IPS-18a (cell line): ENCODE data around the gene MYO5B.

Experiments
- H3K27ac ChIP-seq: one replicate; pipeline ENCODE4 v1.5.1; 2013; ENCODE audit warnings: low read length
- H3K27me3 ChIP-seq: one replicate; pipeline ENCODE4 v1.6.1; 2013; ENCODE audit warnings: mild to moderate bottlenecking, low read length; ENCODE audit not compliant: control insufficient read depth, insufficient read depth
- H3K36me3 ChIP-seq: one replicate; pipeline ENCODE4 v1.6.1; 2013; ENCODE audit warnings: low read depth, low read length; ENCODE audit not compliant: control insufficient read depth
- H3K4me1 ChIP-seq: one replicate; pipeline ENCODE4 v1.6.1; 2013; ENCODE audit warnings: low read depth, low read length; ENCODE audit not compliant: control insufficient read depth
- H3K4me3 ChIP-seq: one replicate; pipeline ENCODE4 v1.5.1; 2013; ENCODE audit warnings: low read length
- H3K9ac ChIP-seq: one replicate; pipeline ENCODE4 v1.6.1; 2013; ENCODE audit warnings: mild to moderate bottlenecking, low read length, moderate library complexity
- H3K9me3 ChIP-seq: one replicate; pipeline ENCODE4 v1.6.1; 2013; ENCODE audit warnings: low read depth, low read length; ENCODE audit not compliant: control insufficient read depth

Gene MYO5B

GRCh38 chr18:50186385-50186784 lies 8.6 kb downstream of the MYO5B start:
- no peak overlapping the region for H3K9ac ChIP-seq
- H3K36me3 ChIP-seq: no peaks in the 10 kb centered on the region
- H3K9me3 ChIP-seq: no peaks in the 10 kb centered on the region
- no peak overlapping the region for H3K4me3 ChIP-seq
- H3K4me1 ChIP-seq: no peaks in the 10 kb centered on the region
- peaks cover 18% of the 10 kb centered on the region for H3K27me3 ChIP-seq
- no peak overlapping the region for H3K27ac ChIP-seq

- H3K36me3 ChIP-seq: no peaks in the 10 kb centered on the region
These were observed 11.4 kb downstream of the MYO5B start for GRCh38 chr18:50183556-50183955.

GRCh38 chr18:50182511-50182910 lies 12.4 kb downstream of the MYO5B start:
- Histone ChIP-seq H3K4me3 (no peak overlapping the region), H3K36me3 (no peaks in the 10 kb centered on the region), H3K27me3 (no peaks in the 10 kb centered on the region), H3K27ac (no peak overlapping the region), H3K9ac (no peak overlapping the region), H3K4me1 (no peaks in the 10 kb centered on the region), H3K9me3 (no peaks in the 10 kb centered on the region)

More at GRCh38 chr18:50183556-50183955, 11.4 kb downstream of the MYO5B start:
- H3K27me3 ChIP-seq: no peaks in the 10 kb centered on the region
- no peak overlapping the region for H3K9ac ChIP-seq
- no peak overlapping the region for H3K4me3 ChIP-seq
- H3K9me3 ChIP-seq: no peaks in the 10 kb centered on the region
- no peaks in the 10 kb centered on the region for H3K4me1 ChIP-seq
- no peak overlapping the region for H3K27ac ChIP-seq

GRCh38 chr18:50181590-50181989 lies 13.4 kb downstream of the MYO5B start:
- no peak overlapping the region for H3K27ac ChIP-seq
- no peaks in the 10 kb centered on the region for H3K4me1 ChIP-seq
- no peaks in the 10 kb centered on the region for H3K9me3 ChIP-seq
- no peak overlapping the region for H3K9ac ChIP-seq
- no peak overlapping the region for H3K4me3 ChIP-seq
- no peaks in the 10 kb centered on the region for H3K36me3 ChIP-seq
- no peaks in the 10 kb centered on the region for H3K27me3 ChIP-seq

- no peaks in the 10 kb centered on the region for H3K27me3 ChIP-seq
- no peaks in the 10 kb centered on the region for H3K9me3 ChIP-seq
- H3K27ac ChIP-seq: no peak overlapping the region
- no peaks in the 10 kb centered on the region for H3K36me3 ChIP-seq
- H3K9ac ChIP-seq: no peak overlapping the region
- H3K4me3 ChIP-seq: no peak overlapping the region
- no peaks in the 10 kb centered on the region for H3K4me1 ChIP-seq
These were observed 15.5 kb downstream of the MYO5B start for GRCh38 chr18:50179465-50179864.

- no peak overlapping the region for H3K4me3 ChIP-seq
- H3K9ac ChIP-seq: no peak overlapping the region
- H3K27ac ChIP-seq: no peak overlapping the region
- H3K27me3 ChIP-seq: no peaks in the 10 kb centered on the region
- no peaks in the 10 kb centered on the region for H3K36me3 ChIP-seq
- H3K4me1 ChIP-seq: no peaks in the 10 kb centered on the region
- no peaks in the 10 kb centered on the region for H3K9me3 ChIP-seq
These were observed 17.5 kb downstream of the MYO5B start for GRCh38 chr18:50177294-50177992.

- H3K36me3 ChIP-seq: no peaks in the 10 kb centered on the region
- no peaks in the 10 kb centered on the region for H3K27me3 ChIP-seq
- H3K4me1 ChIP-seq: no peaks in the 10 kb centered on the region
- no peaks in the 10 kb centered on the region for H3K9me3 ChIP-seq
- H3K27ac ChIP-seq: no peak overlapping the region
- H3K4me3 ChIP-seq: no peak overlapping the region
- no peak overlapping the region for H3K9ac ChIP-seq
These were observed 22.6 kb downstream of the MYO5B start for GRCh38 chr18:50172367-50172766.

GRCh38 chr18:50171406-50171805 lies 23.5 kb downstream of the MYO5B start:
- no peaks in the 10 kb centered on the region for H3K9me3 ChIP-seq

GRCh38 chr18:50170004-50170403 lies 24.9 kb downstream of the MYO5B start:
- Histone ChIP-seq H3K27me3 (no peaks in the 10 kb centered on the region), H3K9me3 (no peaks in the 10 kb centered on the region), H3K9ac (no peak overlapping the region), H3K27ac (no peak overlapping the region), H3K4me3 (no peak overlapping the region), H3K4me1 (no peaks in the 10 kb centered on the region), H3K36me3 (no peaks in the 10 kb centered on the region)

More at GRCh38 chr18:50171406-50171805, 23.5 kb downstream of the MYO5B start:
- H3K36me3 ChIP-seq: no peaks in the 10 kb centered on the region
- no peaks in the 10 kb centered on the region for H3K4me1 ChIP-seq
- H3K4me3 ChIP-seq: no peak overlapping the region
- no peak overlapping the region for H3K9ac ChIP-seq
- no peaks in the 10 kb centered on the region for H3K27me3 ChIP-seq
- no peak overlapping the region for H3K27ac ChIP-seq

GRCh38 chr18:50169149-50169548 lies 25.8 kb downstream of the MYO5B start:
- H3K9ac ChIP-seq: no peak overlapping the region
- no peak overlapping the region for H3K4me3 ChIP-seq
- no peak overlapping the region for H3K27ac ChIP-seq
- no peaks in the 10 kb centered on the region for H3K36me3 ChIP-seq
- H3K27me3 ChIP-seq: no peaks in the 10 kb centered on the region
- no peaks in the 10 kb centered on the region for H3K9me3 ChIP-seq
- H3K4me1 ChIP-seq: no peaks in the 10 kb centered on the region

- H3K27ac ChIP-seq: no peak overlapping the region
- no peaks in the 10 kb centered on the region for H3K9me3 ChIP-seq
- H3K36me3 ChIP-seq: no peaks in the 10 kb centered on the region
- no peak overlapping the region for H3K9ac ChIP-seq
- no peaks in the 10 kb centered on the region for H3K27me3 ChIP-seq
- H3K4me1 ChIP-seq: peaks cover 8% of the 10 kb centered on the region
- no peak overlapping the region for H3K4me3 ChIP-seq
These were observed 27.0 kb downstream of the MYO5B start for GRCh38 chr18:50167966-50168365.

- Histone ChIP-seq H3K9ac (no peak overlapping the region), H3K27ac (no peak overlapping the region), H3K27me3 (no peaks in the 10 kb centered on the region), H3K36me3 (no peaks in the 10 kb centered on the region), H3K9me3 (no peaks in the 10 kb centered on the region), H3K4me1 (peaks cover 8% of the 10 kb centered on the region), H3K4me3 (no peak overlapping the region)
These were observed 28.0 kb downstream of the MYO5B start for GRCh38 chr18:50166901-50167300.
